HCT116 (cell line): ENCODE data around the gene PKHD1.

Experiments
- CEBPB ChIP-seq: IDR thresholded peaks from 2 replicates; pipeline ENCODE4 v1.6.1; 2012; ENCODE audit warnings: low read depth
- CTCF ChIP-seq, 3 experiments: fragments of 200-600 bp in 1 of 3; sonication (generic) in 1 of 3; IDR thresholded peaks in 2 of 3; conservative IDR thresholded peaks in 1 of 3; 2 replicates each; pipeline ENCODE4 v1.5.1; 2012 to 2017; ENCODE audit warnings: low read depth in 2 of 3, low read length in 2 of 3, antibody characterized with exemption in 1 of 3, borderline replicate concordance in 1 of 3, control low read depth in 1 of 3, mild to moderate bottlenecking in 1 of 3, mixed read lengths in 1 of 3, mixed run types in 1 of 3, moderate library complexity in 1 of 3; ENCODE audit not compliant: insufficient read depth in 1 of 3
- EZH2 ChIP-seq: fragments of 200-600 bp; sonication (generic); IDR thresholded peaks from 2 replicates; pipeline ENCODE4 v1.6.1; 2017; ENCODE audit warnings: antibody characterized with exemption, mixed run types
- EZH2phosphoT487 ChIP-seq: fragments of 200-600 bp; IDR thresholded peaks from 2 replicates; pipeline ENCODE4 v1.6.1; 2018; ENCODE audit warnings: antibody characterized with exemption, borderline replicate concordance
- FOSL1 ChIP-seq: IDR thresholded peaks from 2 replicates; pipeline ENCODE4 v1.6.1; 2012; ENCODE audit warnings: low read depth
- JUND ChIP-seq: IDR thresholded peaks from 2 replicates; pipeline ENCODE4 v1.6.1; 2012
- MAX ChIP-seq: IDR thresholded peaks from 2 replicates; pipeline ENCODE4 v1.6.1; 2012
- POLR2A ChIP-seq: IDR thresholded peaks from 2 replicates; pipeline ENCODE4 v1.7.0; 2011; ENCODE audit warnings: borderline replicate concordance; ENCODE audit not compliant: insufficient read depth, insufficient read length; ENCODE audit errors: extremely low read depth
- POLR2AphosphoS5 ChIP-seq: IDR thresholded peaks from 2 replicates; pipeline ENCODE4 v1.6.1; 2011; ENCODE audit warnings: mild to moderate bottlenecking, low read depth, low read length, moderate library complexity
- REST ChIP-seq: IDR thresholded peaks from 2 replicates; pipeline ENCODE4 v1.6.1; 2012; ENCODE audit warnings: low read depth
- SP1 ChIP-seq: IDR thresholded peaks from 2 replicates; pipeline ENCODE4 v1.6.1; 2012; ENCODE audit warnings: low read depth
- ZBTB33 ChIP-seq: IDR thresholded peaks from 2 replicates; pipeline ENCODE4 v1.6.1; 2011; ENCODE audit warnings: mild to moderate bottlenecking, low read length, moderate library complexity; ENCODE audit not compliant: insufficient replicate concordance; ENCODE audit errors: extremely low read depth
- ZNF274 ChIP-seq: fragments of 200-500 bp; sonication (Bioruptor generic); IDR thresholded peaks from 2 replicates; pipeline ENCODE4 v1.6.1; 2014; ENCODE audit warnings: mild to moderate bottlenecking, low read depth, low read length, inconsistent platforms

- no peak for TF ChIP-seq CTCF (IDR thresholded peaks at IDR 0.05 in 2 of 3, conservative IDR thresholded peaks at IDR 0.05 in 1 of 3; ENCODE audit: borderline replicate concordance in 1 of 3, insufficient read depth in 1 of 3, low read depth in 2 of 3, low read length in 2 of 3)
- TF ChIP-seq POLR2A = no peak
- no peak for TF ChIP-seq POLR2AphosphoS5
- TF ChIP-seq CEBPB = no peak
- TF ChIP-seq JUND = no peak
- TF ChIP-seq REST = no peak
- no peak for TF ChIP-seq FOSL1
- no peak for TF ChIP-seq MAX
- no peak for TF ChIP-seq ZBTB33
- no peak for TF ChIP-seq SP1
- TF ChIP-seq ZNF274 = no peak
- no peak for TF ChIP-seq EZH2phosphoT487
- TF ChIP-seq EZH2 = no peak
Observed at GRCh38 chr6:51684603-51685002, 402.8 kb downstream of the PKHD1 start.
